ENCODE results near the gene COMMD3. TPM values are rescaled to one million over a fixed set of nuclear protein-coding genes. Genes with fewer than 3 reads are reported as not detected.
"Not testable (repeated sequence)": the region's sequence is repeated elsewhere in the genome, so short reads cannot be mapped to it uniquely, and the experiment has no call there.

Gene COMMD3
- total RNA-seq, 2 experiments from 2014 or later: 64.5 to 69.4 TPM

DNA sequence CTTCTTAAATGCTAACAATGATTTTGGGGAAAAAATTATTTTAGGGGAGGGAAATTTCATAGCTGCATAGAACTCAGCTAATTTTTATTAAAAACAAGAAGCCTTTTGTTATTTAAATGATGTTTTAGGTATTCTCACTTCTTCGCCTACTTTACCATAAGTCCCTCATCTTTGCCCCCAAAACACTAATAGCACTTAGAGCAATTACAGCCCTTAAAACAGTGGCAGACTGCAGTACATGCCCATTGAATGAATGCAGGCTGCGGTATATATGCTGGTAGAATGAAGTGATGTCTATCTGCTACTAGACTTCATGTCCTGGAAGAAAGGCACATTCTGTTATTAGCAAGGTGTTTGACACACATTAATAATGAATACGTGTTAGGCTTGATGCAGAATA, 26.2 kb downstream of the COMMD3 start:
- no peak overlapping the region for H3K27ac Mint-ChIP-seq
- CTCF ChIA-PET: interaction anchor here (1.0 kb wide), 1 partner anchor 27 kb away, joined by 3 read pairs; the partner anchor contains the start of gene COMMD3
- H3K27me3 Mint-ChIP-seq (ENCODE audit: low read depth): peaks cover 69% of the 10 kb centered on the region
- H3K4me1 Mint-ChIP-seq (ENCODE audit: low read depth): peaks cover 19% of the 10 kb centered on the region
- peaks cover 2% of the 10 kb centered on the region for H3K36me3 Mint-ChIP-seq (ENCODE audit: low read depth)
- no peaks in the 10 kb centered on the region for H3K9me3 Mint-ChIP-seq
- no peak for DNase-seq
- intact Hi-C loops (cut with micrococcal nuclease): loop anchor here (5.0 to 10.0 kb wide), 4 partner anchors 135 to 752 kb away; partner anchors contain the start of genes MSRB2 and PIP4K2A
- H3K4me3 Mint-ChIP-seq: no peak overlapping the region

DNA sequence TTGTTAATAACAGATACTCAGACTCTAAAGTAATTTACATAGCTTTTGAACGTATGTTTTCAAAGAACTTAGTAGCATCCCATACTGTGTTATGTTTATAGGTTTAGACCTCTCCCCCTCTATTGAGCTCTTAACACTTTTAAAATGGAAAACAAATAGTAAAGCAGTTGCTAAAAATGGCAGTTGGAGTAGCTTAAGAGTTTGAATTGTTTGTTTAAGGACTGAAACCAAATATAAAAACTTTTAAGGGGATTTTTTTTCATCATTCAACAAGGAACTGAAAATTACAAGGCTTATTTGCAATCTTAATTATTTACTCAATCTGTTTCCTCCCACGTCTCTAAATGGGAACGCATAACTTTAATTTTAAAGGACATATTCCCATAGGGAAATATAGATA, 27.5 kb downstream of the COMMD3 start:
- Mint-ChIP-seq H3K27ac (no peak overlapping the region), H3K4me3 (no peak overlapping the region), H3K9me3 (no peaks in the 10 kb centered on the region), H3K4me1 (ENCODE audit: low read depth) (peaks cover 16% of the 10 kb centered on the region), H3K27me3 (ENCODE audit: low read depth) (peaks cover 59% of the 10 kb centered on the region), H3K36me3 (ENCODE audit: low read depth) (peaks cover 2% of the 10 kb centered on the region)
- DNase-seq: no peak
- CTCF ChIA-PET: interaction anchor here (1.0 to 1.4 kb wide), 2 partner anchors 28 to 645 kb away, joined by 3 read pairs; partner anchors contain the start of gene COMMD3
- intact Hi-C loops (cut with micrococcal nuclease): loop anchor here (5.0 to 10.0 kb wide), 4 partner anchors 134 to 751 kb away; partner anchors contain the start of genes MSRB2 and PIP4K2A

DNA sequence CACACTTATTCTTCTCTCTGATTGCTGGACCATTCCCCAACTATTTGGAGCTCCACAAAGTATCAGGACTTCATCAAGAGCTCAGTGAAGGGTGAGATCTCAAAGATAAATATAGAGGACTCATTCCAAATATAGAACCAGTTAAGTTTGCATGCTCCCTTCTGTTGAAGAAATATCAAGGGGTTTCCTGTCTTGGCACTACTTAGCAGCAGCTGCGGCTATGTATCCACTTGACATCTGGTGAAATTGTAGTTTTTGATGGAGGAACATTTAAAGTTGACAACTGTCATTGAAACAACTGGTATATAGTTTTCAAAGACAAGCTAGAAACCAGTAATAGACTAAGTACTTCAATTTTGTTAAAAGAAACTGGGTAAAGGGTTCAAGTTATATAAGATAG, 28.1 kb downstream of the COMMD3 start:
- CTCF ChIA-PET: interaction anchor here (1.4 kb wide), 1 partner anchor 645 kb away, joined by 3 read pairs; no protein-coding TSS in a partner anchor
- peak overlapping the region; percentile 66 for H3K4me3 Mint-ChIP-seq
- H3K36me3 Mint-ChIP-seq (ENCODE audit: low read depth): peaks cover 2% of the 10 kb centered on the region
- no peaks in the 10 kb centered on the region for H3K9me3 Mint-ChIP-seq
- no peak for DNase-seq
- peaks cover 54% of the 10 kb centered on the region for H3K27me3 Mint-ChIP-seq (ENCODE audit: low read depth)
- H3K27ac Mint-ChIP-seq: no peak overlapping the region
- peaks cover 13% of the 10 kb centered on the region for H3K4me1 Mint-ChIP-seq (ENCODE audit: low read depth)
- intact Hi-C loops (cut with micrococcal nuclease): loop anchor here (5.0 to 10.0 kb wide), 4 partner anchors 133 to 751 kb away; partner anchors contain the start of genes MSRB2 and PIP4K2A

DNA sequence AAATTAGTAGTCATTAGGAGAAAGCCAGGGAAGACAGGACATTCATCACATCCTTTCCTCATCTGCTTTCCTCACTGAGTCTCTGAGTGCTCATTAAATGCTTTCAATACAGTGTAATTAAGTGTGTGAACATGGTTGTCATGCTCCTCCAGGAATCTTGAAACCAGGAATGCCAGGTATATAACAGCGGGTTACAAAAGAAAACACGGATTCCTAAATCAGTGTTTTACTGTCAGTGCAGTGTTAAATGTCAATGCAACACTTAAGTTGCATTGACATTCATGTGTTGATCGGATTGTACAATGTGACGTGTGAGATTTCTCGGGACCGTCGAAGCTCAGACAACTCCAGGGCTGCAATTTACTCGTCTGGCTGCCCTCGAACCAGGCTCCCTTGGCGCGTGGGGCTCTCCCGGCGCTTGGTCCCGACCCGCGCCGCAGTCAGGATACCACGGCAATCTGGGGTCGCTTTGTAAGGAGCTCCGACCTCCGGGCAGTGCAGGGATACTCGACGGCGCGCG, 28.7 kb downstream of the COMMD3 start:
- no peak for DNase-seq
- Mint-ChIP-seq H3K9me3 (no peaks in the 10 kb centered on the region), H3K4me3 (peak overlapping the region; percentile 66), H3K27ac (peak overlapping the region; percentile 15), H3K36me3 (ENCODE audit: low read depth) (peaks cover 2% of the 10 kb centered on the region), H3K27me3 (ENCODE audit: low read depth) (peaks cover 52% of the 10 kb centered on the region), H3K4me1 (ENCODE audit: low read depth) (peaks cover 12% of the 10 kb centered on the region)
- intact Hi-C loops (cut with micrococcal nuclease): loop anchor here (5.0 to 10.0 kb wide), 4 partner anchors 132 to 750 kb away; partner anchors contain the start of genes MSRB2 and PIP4K2A
- CTCF ChIA-PET: interaction anchor here (1.4 kb wide), 1 partner anchor 644 kb away, joined by 3 read pairs; no protein-coding TSS in a partner anchor

DNA sequence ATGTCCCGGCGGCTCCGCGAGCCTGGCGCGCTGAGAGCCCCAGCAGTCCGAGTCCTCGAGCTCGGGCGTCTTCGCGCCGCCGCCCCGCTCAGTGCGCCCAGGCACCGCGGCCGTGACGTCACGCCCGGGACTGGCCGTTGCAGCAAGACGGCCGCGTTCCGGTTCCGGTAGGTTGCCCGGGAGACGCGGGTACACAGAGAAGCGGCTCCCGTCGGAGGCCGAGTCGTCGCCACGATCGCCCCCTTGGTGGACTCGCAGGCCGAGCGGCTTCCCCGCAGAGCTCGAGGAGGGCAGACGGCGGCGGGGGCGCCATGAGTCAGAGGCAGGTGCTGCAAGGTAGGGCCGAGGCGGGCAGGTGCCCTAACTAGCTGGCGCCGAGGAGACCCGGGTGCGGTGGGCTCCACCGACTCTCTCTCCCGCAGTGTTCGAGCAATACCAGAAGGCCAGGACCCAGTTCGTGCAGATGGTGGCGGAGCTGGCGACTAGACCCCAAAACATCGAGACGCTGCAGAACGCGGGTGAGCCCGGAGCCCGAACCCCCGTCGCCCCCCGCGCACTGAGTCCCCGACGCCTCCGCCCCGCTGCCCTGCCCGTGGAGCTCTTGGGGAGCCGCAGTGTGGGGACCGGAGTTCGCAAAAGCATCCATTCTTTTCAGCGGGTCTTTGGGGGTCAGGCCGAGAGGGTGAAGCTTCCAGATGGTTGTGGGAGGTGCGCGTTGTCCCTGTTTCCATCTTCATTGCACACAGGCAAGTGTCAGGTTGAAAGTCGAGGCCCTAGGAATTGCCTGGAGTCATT, 29.3 kb downstream of the COMMD3 start, which contains the start of gene SPAG6:
SPAG6 (plus strand) TSS at position 196 of the 795 bp plus-strand sequence; CDS start at position 312, 116 bp downstream.
- intact Hi-C loops (cut with micrococcal nuclease): loop anchor here (10.0 kb wide), 1 partner anchor 749 kb away; the partner anchor contains the start of gene MSRB2
- H3K27ac Mint-ChIP-seq: peak within 1 kb of the TSS; percentile 15
- DNase-seq: peak; percentile 65
- peaks cover 49% of the 10 kb centered on the region for H3K27me3 Mint-ChIP-seq (ENCODE audit: low read depth)
- H3K36me3 Mint-ChIP-seq (ENCODE audit: low read depth): peaks cover 2% of the 10 kb centered on the region
- H3K4me1 Mint-ChIP-seq (ENCODE audit: low read depth): peaks cover 9% of the 10 kb centered on the region
- peak within 1 kb of the TSS; percentile 66 for H3K4me3 Mint-ChIP-seq
- CTCF ChIA-PET: no interaction called here
- no peaks in the 10 kb centered on the region for H3K9me3 Mint-ChIP-seq

DNA sequence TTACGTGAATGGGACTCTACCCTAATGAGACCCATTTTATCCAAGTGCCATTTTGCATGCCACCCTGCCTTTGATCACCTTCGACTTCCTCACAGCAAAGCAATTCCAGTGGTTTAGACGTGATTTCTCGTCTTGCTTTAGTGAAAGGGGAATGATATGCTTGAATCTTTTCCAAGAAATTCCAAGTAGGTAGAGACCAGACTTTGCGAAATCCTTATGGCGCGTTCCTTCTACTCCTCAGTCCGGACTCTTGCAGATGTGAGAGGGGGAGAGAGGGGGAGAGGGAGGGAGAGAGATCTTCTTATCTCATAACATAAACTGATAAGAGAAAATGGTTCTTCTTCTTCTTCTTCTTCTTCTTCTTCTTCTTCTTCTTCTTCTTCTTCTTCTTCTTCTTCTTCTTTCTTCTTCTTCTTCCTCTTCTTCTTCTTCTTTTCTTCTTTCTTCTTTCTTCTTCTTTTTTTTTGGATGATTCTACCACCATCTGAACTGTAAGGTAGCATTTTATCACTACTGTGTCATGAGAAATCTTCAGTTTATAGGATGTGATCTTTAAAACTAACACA, 30.0 kb downstream of the COMMD3 start:
- Mint-ChIP-seq H3K4me1 (ENCODE audit: low read depth) (peaks cover 9% of the 10 kb centered on the region), H3K4me3 (peak overlapping the region; percentile 59), H3K9me3 (no peaks in the 10 kb centered on the region), H3K27me3 (ENCODE audit: low read depth) (peaks cover 51% of the 10 kb centered on the region), H3K27ac (no peak overlapping the region), H3K36me3 (ENCODE audit: low read depth) (peaks cover 2% of the 10 kb centered on the region)
- DNase-seq: no peak
- intact Hi-C loops (cut with micrococcal nuclease): loop anchor here (10.0 kb wide), 1 partner anchor 749 kb away; the partner anchor contains the start of gene MSRB2
- CTCF ChIA-PET: no interaction called here

DNA sequence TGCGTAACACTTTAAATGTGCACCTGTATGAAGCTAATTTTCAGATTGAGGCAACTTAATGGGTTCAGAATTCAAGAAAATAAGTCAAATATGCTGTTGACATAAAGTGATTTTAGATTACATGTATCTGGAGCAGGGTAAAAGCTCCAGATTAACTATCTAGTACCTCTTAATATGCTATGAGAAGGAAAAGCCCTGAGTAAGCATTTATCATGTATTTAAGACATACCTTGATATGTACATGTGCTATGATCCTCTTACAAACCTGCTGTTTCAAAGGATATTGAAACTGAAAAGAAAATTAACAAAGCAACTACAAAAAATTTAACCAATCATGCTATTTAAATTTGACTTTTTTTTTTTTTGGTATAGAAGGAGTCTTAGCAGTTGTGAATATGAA, 33.6 kb downstream of the COMMD3 start:
- Mint-ChIP-seq H3K27me3 (ENCODE audit: low read depth) (peaks cover 30% of the 10 kb centered on the region), H3K9me3 (no peaks in the 10 kb centered on the region), H3K4me1 (ENCODE audit: low read depth) (peaks cover 3% of the 10 kb centered on the region), H3K27ac (no peak overlapping the region), H3K36me3 (ENCODE audit: low read depth) (peaks cover 1% of the 10 kb centered on the region), H3K4me3 (no peak overlapping the region)
- intact Hi-C loops (cut with micrococcal nuclease): loop anchor here (5.0 to 10.0 kb wide), 2 partner anchors 63 to 745 kb away; partner anchors contain the start of gene MSRB2
- no peak for DNase-seq
- CTCF ChIA-PET: interaction anchor here (0.6 to 0.7 kb wide), 3 partner anchors 323 to 697 kb away, joined by 3 to 13 read pairs (median 7); no protein-coding TSS in a partner anchor

DNA sequence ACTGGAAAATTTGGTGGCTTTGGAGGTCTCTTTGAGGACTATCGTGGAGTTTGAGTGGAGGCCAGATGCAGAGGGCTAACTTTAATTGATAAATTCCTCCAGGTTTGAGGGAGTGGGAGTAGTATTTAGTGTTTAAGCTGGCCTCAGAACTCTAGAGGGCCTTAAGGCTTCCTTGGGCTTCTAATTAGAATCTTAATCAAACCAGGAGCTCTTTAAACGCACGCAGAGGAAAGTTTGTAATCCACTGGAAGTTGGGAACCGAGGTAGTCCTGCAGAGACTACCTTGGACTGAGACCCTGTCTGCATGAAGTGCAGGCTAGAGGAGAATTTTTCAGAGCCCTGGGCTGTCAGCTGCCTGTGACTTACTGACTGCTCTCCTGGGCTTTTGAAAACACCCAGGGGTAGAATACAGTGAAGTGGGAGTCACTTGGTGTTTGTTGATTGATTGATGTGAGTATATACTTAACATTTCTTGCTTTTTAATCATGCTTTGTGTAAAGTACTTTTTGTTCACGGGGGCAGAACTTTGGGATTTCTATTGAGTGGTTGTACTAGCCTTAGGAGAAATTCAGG, 35.0 kb downstream of the COMMD3 start:
- CTCF ChIA-PET: no interaction called here
- DNase-seq: no peak

DNA sequence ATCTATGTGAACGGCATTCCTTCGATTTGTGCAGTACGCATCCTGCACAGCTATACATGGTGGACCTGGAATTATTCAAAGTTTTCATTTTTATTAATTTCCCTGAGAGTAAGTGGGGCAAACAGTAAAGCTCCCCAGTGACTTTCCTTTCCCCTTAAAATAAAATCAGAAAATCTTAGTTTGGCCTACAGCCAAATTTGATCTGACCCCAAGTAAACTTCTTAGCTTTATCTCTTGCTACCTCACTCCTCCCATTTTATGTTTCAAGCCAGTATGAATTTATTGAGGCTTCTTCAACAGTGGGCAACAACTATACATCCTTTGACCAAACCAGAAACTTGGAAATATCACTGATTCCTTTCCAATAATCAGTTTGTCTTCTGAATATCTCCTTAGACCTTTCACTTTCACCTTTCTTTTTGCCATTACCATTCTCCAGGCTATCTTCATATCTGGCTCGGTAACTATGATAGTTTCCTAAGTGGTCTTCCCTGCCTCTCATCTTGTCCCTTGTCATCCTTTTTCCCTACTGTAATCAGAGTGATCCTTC, 40.2 kb downstream of the COMMD3 start:
- H3K4me3 Mint-ChIP-seq: no peak overlapping the region
- H3K36me3 Mint-ChIP-seq (ENCODE audit: low read depth): no peaks in the 10 kb centered on the region
- H3K27me3 Mint-ChIP-seq (ENCODE audit: low read depth): peaks cover 6% of the 10 kb centered on the region
- intact Hi-C loops (cut with micrococcal nuclease): no loop called here
- H3K4me1 Mint-ChIP-seq (ENCODE audit: low read depth): no peaks in the 10 kb centered on the region
- H3K27ac Mint-ChIP-seq: no peak overlapping the region
- DNase-seq: no peak
- no peaks in the 10 kb centered on the region for H3K9me3 Mint-ChIP-seq
- CTCF ChIA-PET: no interaction called here

More for the DNA sequence above, 35.0 kb downstream of the COMMD3 start:
- Mint-ChIP-seq H3K4me1 (ENCODE audit: low read depth) (no peaks in the 10 kb centered on the region), H3K4me3 (no peak overlapping the region), H3K27ac (no peak overlapping the region), H3K36me3 (ENCODE audit: low read depth) (no peaks in the 10 kb centered on the region), H3K27me3 (ENCODE audit: low read depth) (peaks cover 19% of the 10 kb centered on the region), H3K9me3 (no peaks in the 10 kb centered on the region)
- intact Hi-C loops (cut with micrococcal nuclease): loop anchor here (5.0 kb wide), 1 partner anchor 61 kb away; no protein-coding TSS in a partner anchor

DNA sequence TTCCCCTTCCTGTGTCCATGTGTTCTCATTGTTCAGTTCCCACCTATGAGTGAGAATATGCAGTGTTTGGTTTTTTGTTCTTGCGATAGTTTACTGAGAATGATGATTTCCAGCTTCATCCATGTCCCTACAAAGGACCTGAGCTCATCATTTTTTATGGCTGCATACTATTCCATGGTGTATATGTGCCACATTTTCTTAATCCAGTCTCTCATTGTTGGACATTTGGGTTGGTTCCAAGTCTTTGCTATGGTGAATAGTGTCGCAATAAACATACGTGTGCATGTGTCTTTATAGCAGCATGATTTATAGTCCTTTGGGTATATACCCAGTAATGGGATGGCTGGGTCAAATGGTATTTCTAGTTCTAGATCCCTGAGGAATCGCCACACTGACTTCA, 41.6 kb downstream of the COMMD3 start:
- CTCF ChIA-PET: interaction anchor here (0.6 kb wide), 1 partner anchor 20 kb away, joined by 3 read pairs; no protein-coding TSS in a partner anchor
- DNase-seq; intact Hi-C loops (cut with micrococcal nuclease); H3K4me1 Mint-ChIP-seq (ENCODE audit: low read depth); H3K27ac Mint-ChIP-seq; H3K9me3 Mint-ChIP-seq; H3K36me3 Mint-ChIP-seq (ENCODE audit: low read depth); H3K27me3 Mint-ChIP-seq (ENCODE audit: low read depth); H3K4me3 Mint-ChIP-seq: not testable (repeated sequence)

DNA sequence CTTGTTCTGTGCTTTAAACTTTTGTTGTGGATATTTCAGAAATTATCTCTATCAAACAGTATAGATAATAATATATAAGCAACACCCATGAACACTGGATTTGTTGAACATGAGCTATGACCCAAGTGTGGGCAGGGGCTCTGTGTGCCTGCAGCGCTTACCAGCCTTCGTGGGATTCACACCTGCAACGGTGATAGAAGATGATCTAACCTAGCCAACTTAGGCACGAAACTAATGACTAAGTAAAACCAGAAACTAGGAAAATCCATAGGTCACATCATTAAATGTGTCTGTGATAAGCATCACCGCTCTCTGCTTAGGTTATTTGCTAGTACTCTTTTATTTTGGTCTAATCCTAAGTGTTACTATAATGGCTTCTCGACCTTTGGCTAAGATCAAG, 47.1 kb downstream of the COMMD3 start:
- Mint-ChIP-seq H3K4me1 (ENCODE audit: low read depth) (peaks cover 19% of the 10 kb centered on the region), H3K36me3 (ENCODE audit: low read depth) (no peaks in the 10 kb centered on the region), H3K4me3 (no peak overlapping the region), H3K27me3 (ENCODE audit: low read depth) (peaks cover 2% of the 10 kb centered on the region), H3K9me3 (no peaks in the 10 kb centered on the region), H3K27ac (no peak overlapping the region)
- CTCF ChIA-PET: interaction anchor here (1.0 kb wide), 1 partner anchor 170 kb away, joined by 3 read pairs; no protein-coding TSS in a partner anchor
- intact Hi-C loops (cut with micrococcal nuclease): no loop called here
- peak; percentile 27 for DNase-seq

All from activated naive CD4-positive, alpha-beta T cell treated with anti-CD3 and anti-CD28 coated beads for 36 hours (primary cell).